Astrocyte (in vitro differentiated cells and primary cell): Measurements from ENCODE around the gene SLC16A13. TPM values are rescaled to one million over a fixed set of nuclear protein-coding genes. Genes with fewer than 3 reads are reported as not detected.

ENCODE experiments used
- DNase-seq: peaks from one replicate; pipeline ENCODE4 v3.0.0-alpha.2; 2010; ENCODE audit warnings: low read depth
- FAIRE-seq: peaks from 2 replicates; lab custom pipeline; 2011; peaks lifted over from hg19 to GRCh38; lab: Jason Lieb, UNC
- H2AFZ ChIP-seq: 2 replicates; pipeline ENCODE4 v1.6.0; 2012; ENCODE audit warnings: low read depth, low read length, inconsistent platforms
- H3K27ac ChIP-seq: 2 replicates; pipeline ENCODE4 v1.5.1; 2011; ENCODE audit warnings: low read depth, low read length, inconsistent platforms
- H3K27me3 ChIP-seq: 2 replicates; pipeline ENCODE4 v1.6.0; 2011; ENCODE audit warnings: low read length, inconsistent platforms; ENCODE audit not compliant: insufficient read depth
- H3K36me3 ChIP-seq: 2 replicates; pipeline ENCODE4 v1.5.1; 2011; ENCODE audit warnings: low read length, inconsistent platforms; ENCODE audit not compliant: insufficient read depth
- H3K4me1 ChIP-seq: 2 replicates; pipeline ENCODE4 v1.5.1; 2011; ENCODE audit warnings: low read length, inconsistent platforms; ENCODE audit not compliant: insufficient read depth
- H3K4me2 ChIP-seq: 2 replicates; pipeline ENCODE4 v1.6.0; 2012; ENCODE audit warnings: low read length, inconsistent platforms
- H3K4me3 ChIP-seq: 2 replicates; pipeline ENCODE4 v1.5.1; 2011; ENCODE audit warnings: low read depth, mild to moderate bottlenecking, low read length, inconsistent platforms; ENCODE audit not compliant: insufficient read depth
- H3K79me2 ChIP-seq: 2 replicates; pipeline ENCODE4 v1.6.0; 2012; ENCODE audit warnings: mild to moderate bottlenecking, low read length, inconsistent platforms; ENCODE audit not compliant: insufficient read depth
- H3K9ac ChIP-seq: 2 replicates; pipeline ENCODE4 v1.6.0; 2012; ENCODE audit warnings: mild to moderate bottlenecking, low read length, inconsistent platforms
- H3K9me3 ChIP-seq: 2 replicates; pipeline ENCODE4 v1.5.1; 2012; ENCODE audit warnings: low read depth, mild to moderate bottlenecking, low read length, inconsistent platforms; ENCODE audit not compliant: insufficient read depth
- H4K20me1 ChIP-seq: 2 replicates; pipeline ENCODE4 v1.6.0; 2012; ENCODE audit warnings: low read length, inconsistent platforms; ENCODE audit not compliant: insufficient read depth
- H3K27ac Mint-ChIP-seq: one replicate; pipeline ENCODE4 v1.8.0; 2021; ENCODE audit warnings: mild to moderate bottlenecking, mixed read lengths; ENCODE audit not compliant: unreplicated experiment
- H3K27me3 Mint-ChIP-seq: one replicate; pipeline ENCODE4 v1.8.0; 2021; ENCODE audit warnings: low read depth, mixed read lengths; ENCODE audit not compliant: unreplicated experiment
- H3K36me3 Mint-ChIP-seq: one replicate; pipeline ENCODE4 v1.8.0; 2021; ENCODE audit warnings: low read depth, mixed read lengths; ENCODE audit not compliant: unreplicated experiment
- H3K4me1 Mint-ChIP-seq: one replicate; pipeline ENCODE4 v1.8.0; 2021; ENCODE audit warnings: low read depth, mixed read lengths; ENCODE audit not compliant: unreplicated experiment
- H3K4me3 Mint-ChIP-seq: one replicate; pipeline ENCODE4 v1.8.0; 2021; ENCODE audit warnings: mild to moderate bottlenecking, moderate library complexity, mixed read lengths; ENCODE audit not compliant: unreplicated experiment
- H3K9me3 Mint-ChIP-seq: one replicate; pipeline ENCODE4 v1.8.0; 2021; ENCODE audit warnings: mild to moderate bottlenecking, mixed read lengths; ENCODE audit not compliant: unreplicated experiment
- CTCF ChIP-seq: IDR thresholded peaks from 2 replicates; pipeline ENCODE4 v1.5.1; 2011; ENCODE audit warnings: low read depth, mild to moderate bottlenecking, inconsistent platforms, low read length, moderate library complexity; ENCODE audit not compliant: insufficient read depth
- EZH2 ChIP-seq: IDR thresholded peaks from 2 replicates; pipeline ENCODE4 v1.6.1; 2012; ENCODE audit warnings: mild to moderate bottlenecking, low read length, inconsistent platforms; ENCODE audit not compliant: insufficient read depth
- total RNA-seq: library from RNA; stranded (reverse); gene quantifications from 2 replicates; pipeline ENCODE4 v1.2.1, GENCODE V29; 2021

SLC16A13 gene
- total RNA-seq, 1 donor from 2014 or later = 6.6 TPM

DNA sequence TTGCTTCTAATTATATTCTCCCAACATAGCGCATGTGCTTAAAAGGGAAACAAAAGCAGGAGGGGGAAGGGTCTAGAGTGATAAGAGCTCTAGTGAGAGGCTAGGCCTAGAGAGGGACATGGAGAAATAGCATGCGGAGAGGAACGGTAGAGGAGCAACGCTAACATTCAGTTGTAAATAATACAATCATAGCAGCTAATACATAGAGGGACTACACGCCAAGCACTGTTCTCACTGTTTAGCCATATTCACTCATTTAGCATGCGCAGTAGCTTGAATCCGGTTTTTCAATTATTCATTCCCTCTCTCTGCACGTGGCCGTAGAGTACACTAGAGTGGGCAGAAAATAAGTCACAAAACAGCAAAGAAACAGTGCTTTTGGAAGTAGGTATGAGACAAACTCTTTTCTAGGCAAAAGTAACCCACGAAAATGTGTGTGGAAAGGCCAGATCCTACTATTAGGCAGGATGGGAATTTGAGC, 41.7 kb upstream of the SLC16A13 start:
- Mint-ChIP-seq H3K36me3 (peaks cover 17% of the 10 kb centered on the region), H3K4me3 (no peak overlapping the region), H3K9me3 (no peaks in the 10 kb centered on the region), H3K27me3 (peaks cover 5% of the 10 kb centered on the region), H3K4me1 (peaks cover 4% of the 10 kb centered on the region), H3K27ac (no peak overlapping the region)
- H3K9ac ChIP-seq = no peak overlapping the region
- TF ChIP-seq EZH2 = no peak
- TF ChIP-seq CTCF = no peak
- no peak overlapping the region for H3K4me2 ChIP-seq
- H4K20me1 ChIP-seq = peaks cover 15% of the 10 kb centered on the region
- no peak overlapping the region for H2AFZ ChIP-seq
- FAIRE-seq = no peak
- H3K4me1 ChIP-seq = peaks cover 6% of the 10 kb centered on the region
- no peaks in the 10 kb centered on the region for H3K36me3 ChIP-seq
- no peaks in the 10 kb centered on the region for H3K27me3 ChIP-seq
- no peak for DNase-seq
- no peaks in the 10 kb centered on the region for H3K9me3 ChIP-seq
- H3K27ac ChIP-seq = no peak overlapping the region
- no peak overlapping the region for H3K4me3 ChIP-seq
- no peaks in the 10 kb centered on the region for H3K79me2 ChIP-seq

- H3K27me3 Mint-ChIP-seq = peaks cover 5% of the 10 kb centered on the region
- H3K4me3 Mint-ChIP-seq = peak overlapping the region; percentile 45
Observed at GRCh38 chr17:6994666-6995256, 41.1 kb upstream of the SLC16A13 start.

More at GRCh38 chr17:6994666-6995256, 41.1 kb upstream of the SLC16A13 start:
- H3K27ac ChIP-seq = no peak overlapping the region
- H3K9ac ChIP-seq = no peak overlapping the region
- no peaks in the 10 kb centered on the region for H3K9me3 ChIP-seq
- H3K4me1 ChIP-seq = peaks cover 6% of the 10 kb centered on the region
- no peak for FAIRE-seq
- H3K4me2 ChIP-seq = no peak overlapping the region
- H3K36me3 ChIP-seq = no peaks in the 10 kb centered on the region
- no peak overlapping the region for H2AFZ ChIP-seq
- H3K27ac Mint-ChIP-seq = no peak overlapping the region
- H3K4me1 Mint-ChIP-seq = peaks cover 4% of the 10 kb centered on the region
- H4K20me1 ChIP-seq = peaks cover 19% of the 10 kb centered on the region
- no peak for DNase-seq
- H3K9me3 Mint-ChIP-seq = no peaks in the 10 kb centered on the region
- H3K4me3 ChIP-seq = no peak overlapping the region
- no peak for TF ChIP-seq CTCF
- TF ChIP-seq EZH2 = no peak
- no peaks in the 10 kb centered on the region for H3K79me2 ChIP-seq
- no peaks in the 10 kb centered on the region for H3K27me3 ChIP-seq
- H3K36me3 Mint-ChIP-seq = peaks cover 23% of the 10 kb centered on the region
